Measurements from ENCODE around the gene PPME1.

The PPME1 gene

GRCh38 chr11:74283580-74284180 is 112.6 kb downstream of the PPME1 start:
- no peak for FAIRE-seq

GRCh38 chr11:74284466-74284865 is 113.4 kb downstream of the PPME1 start:
- no peak for FAIRE-seq

- FAIRE-seq: no peak
Measured at GRCh38 chr11:74288161-74288560, 117.1 kb downstream of the PPME1 start.

- no peak for FAIRE-seq
Measured at GRCh38 chr11:74288911-74289310, 117.8 kb downstream of the PPME1 start.

- FAIRE-seq: no peak
Measured at GRCh38 chr11:74297484-74297883, 126.4 kb downstream of the PPME1 start.

GRCh38 chr11:74299015-74299414 is 127.9 kb downstream of the PPME1 start:
- FAIRE-seq: no peak

Measured in islet of Langerhans (tissue), 1 donor.